Panc1 (cell line): ENCODE results near the gene RETNLB. TPM values are rescaled to one million over a fixed set of nuclear protein-coding genes. Genes with fewer than 3 reads are reported as not detected.

Experiments used
- ATAC-seq: fragments of 200-7000 bp; cut with Tn5 transposase; 2 replicates; pipeline ENCODE4 v1.9.1; 2020; ENCODE audit warnings: mild to moderate bottlenecking, moderate library complexity
- BruUV-seq: library from RNA; stranded (reverse); fragments of 400-500 nt; replicated peaks from 2 replicates; lab custom pipeline; 2021; lab: Mats Ljungman, UMichigan
- CTCF ChIA-PET: fragments of 300-600 bp; sonication (Branson Sonifier 250); formaldehyde crosslinking; loops from one replicate; lab custom pipeline; 2022; ENCODE audit warnings: antibody characterized with exemption; lab: Charles Lee
- POLR2A ChIA-PET: fragments of 300-600 bp; sonication (Branson Sonifier 250); formaldehyde crosslinking; loops from one replicate; lab custom pipeline; 2022; ENCODE audit warnings: antibody characterized with exemption; lab: Charles Lee
- DNase-seq: peaks from one replicate; pipeline ENCODE4 v3.0.0-alpha.2; 2010; ENCODE audit warnings: low read depth, low spot score
- H3K27ac ChIP-seq: 2 replicates; pipeline ENCODE4 v1.5.1; 2011; ENCODE audit warnings: mild to moderate bottlenecking, low read length, inconsistent platforms
- H3K27me3 ChIP-seq: fragments of 200-500 bp; sonication (Bioruptor generic); 2 replicates; pipeline ENCODE4 v1.6.0; 2014; ENCODE audit warnings: low read length, inconsistent platforms; ENCODE audit not compliant: control insufficient read depth, insufficient read depth
- H3K36me3 ChIP-seq: fragments of 200-500 bp; sonication (Bioruptor generic); 2 replicates; pipeline ENCODE4 v1.5.1; 2014; ENCODE audit warnings: inconsistent platforms, mild to moderate bottlenecking, low read length, moderate library complexity; ENCODE audit not compliant: control insufficient read depth, insufficient read depth
- H3K4me1 ChIP-seq: 2 replicates; pipeline ENCODE4 v1.5.1; 2011; ENCODE audit warnings: inconsistent platforms, mild to moderate bottlenecking, low read length, moderate library complexity; ENCODE audit not compliant: control insufficient read depth, insufficient read depth
- H3K4me3 ChIP-seq, 2 experiments: 2 replicates each; pipeline ENCODE4 v1.5.1; 2011 to 2012; ENCODE audit warnings: low read depth in 2 of 2, low read length in 2 of 2, mild to moderate bottlenecking in 2 of 2, inconsistent platforms in 1 of 2, moderate library complexity in 1 of 2
- H3K9me3 ChIP-seq: fragments of 200-500 bp; sonication (Bioruptor generic); 2 replicates; pipeline ENCODE4 v1.5.1; 2014; ENCODE audit warnings: low read depth, mild to moderate bottlenecking, inconsistent platforms, low read length, moderate library complexity; ENCODE audit not compliant: control insufficient read depth, insufficient read depth
- CTCF ChIP-seq: fragments of 450-650 bp; IDR thresholded peaks from 2 replicates; pipeline ENCODE4 v1.5.1; 2017; ENCODE audit warnings: mild to moderate bottlenecking
- POLR2AphosphoS5 ChIP-seq: IDR thresholded peaks from 2 replicates; pipeline ENCODE4 v1.6.1; 2012; ENCODE audit warnings: mild to moderate bottlenecking, low read depth, low read length, moderate library complexity
- REST ChIP-seq, 2 experiments: IDR thresholded peaks; 2 replicates each; pipeline ENCODE4 v1.6.1; 2011 to 2012; ENCODE audit warnings: low read depth in 2 of 2, control low read depth in 1 of 2, low read length in 1 of 2, mild to moderate bottlenecking in 1 of 2, moderate library complexity in 1 of 2; ENCODE audit not compliant: insufficient read depth in 1 of 2
- SIN3A ChIP-seq: IDR thresholded peaks from 2 replicates; pipeline ENCODE4 v1.6.1; 2012; ENCODE audit warnings: low read depth, mild to moderate bottlenecking, low read length, moderate library complexity, borderline replicate concordance; ENCODE audit not compliant: insufficient read depth
- TCF7L2 ChIP-seq: IDR thresholded peaks from 2 replicates; pipeline ENCODE4 v1.6.1; 2011; ENCODE audit warnings: mild to moderate bottlenecking, low read depth, low read length, inconsistent platforms
- in situ Hi-C: cut with HindIII; loops from 2 replicates; pipeline ENCODE4 v1.10.0; 2016; ENCODE audit warnings: low sequenced_read_pairs, low pct_unique_long_range_greater_than_20kb
- intact Hi-C: fragments of 100-400 bp; cut with micrococcal nuclease; formaldehyde crosslinking; loops from one replicate; pipeline ENCODE4 v1.10.0; 2022; ENCODE audit not compliant: unreplicated experiment
- total RNA-seq: library from RNA; stranded (reverse); gene quantifications from one replicate; pipeline ENCODE4 v1.2.1, GENCODE V29; 2021; ENCODE audit not compliant: unreplicated experiment

The RETNLB gene
- total RNA-seq, 1 experiment from 2014 or later: not detected

- intact Hi-C loops: no loop called here
- POLR2A ChIA-PET: no interaction called here
Measured at GRCh38 chr3:108718454-108718853, 38.8 kb downstream of the RETNLB start.

GRCh38 chr3:108713816-108714215 lies 43.4 kb downstream of the RETNLB start:
- no TSS peak for BruUV-seq
- ATAC-seq (no peak), DNase-seq (no peak)
- H3K27me3 ChIP-seq: peaks cover 10% of the 10 kb centered on the region
- no peak overlapping the region for H3K27ac ChIP-seq
- no peak for TF ChIP-seq SIN3A
- TF ChIP-seq TCF7L2: no peak
- no peak for TF ChIP-seq REST (IDR thresholded peaks at IDR 0.05; ENCODE audit: insufficient read depth in 1 of 2, low read depth in 2 of 2, low read length in 1 of 2)
- TF ChIP-seq CTCF: no peak
- TF ChIP-seq POLR2AphosphoS5: no peak
- CTCF ChIA-PET: no interaction called here
- no peaks in the 10 kb centered on the region for H3K9me3 ChIP-seq
- POLR2A ChIA-PET: no interaction called here
- no peak overlapping the region for H3K4me3 ChIP-seq
- no peaks in the 10 kb centered on the region for H3K4me1 ChIP-seq
- in situ Hi-C loops (no loop called here), intact Hi-C loops (no loop called here)
- no peaks in the 10 kb centered on the region for H3K36me3 ChIP-seq

More at GRCh38 chr3:108718454-108718853, 38.8 kb downstream of the RETNLB start:
- Histone ChIP-seq H3K27ac (no peak overlapping the region), H3K27me3 (peaks cover 9% of the 10 kb centered on the region), H3K4me1 (no peaks in the 10 kb centered on the region), H3K9me3 (no peaks in the 10 kb centered on the region), H3K36me3 (no peaks in the 10 kb centered on the region), H3K4me3 (no peak overlapping the region)
- in situ Hi-C loops: no loop called here
- ATAC-seq (no peak), DNase-seq (no peak)
- TF ChIP-seq SIN3A: no peak
- TF ChIP-seq TCF7L2: no peak
- TF ChIP-seq REST (IDR thresholded peaks at IDR 0.05; ENCODE audit: insufficient read depth in 1 of 2, low read depth in 2 of 2, low read length in 1 of 2): no peak
- no peak for TF ChIP-seq CTCF
- TF ChIP-seq POLR2AphosphoS5: no peak
- CTCF ChIA-PET: no interaction called here
- BruUV-seq: no TSS peak
